SK-N-SH (cell line): ENCODE measurements around the gene MRPS7. TPM values are rescaled to one million over a fixed set of nuclear protein-coding genes. Genes with fewer than 3 reads are reported as not detected.

Source experiments
- CTCF ChIA-PET: fragments of 300-600, 350-600 bp; formaldehyde crosslinking; extraction: SDS; loops from one replicate; lab custom pipeline; 2021; lab: Yijun Ruan, JAX
- POLR2A ChIA-PET: fragments of 350-600 bp; sonication (Branson Sonifier 250); formaldehyde crosslinking; extraction: SDS; loops from one replicate; lab custom pipeline; 2020; ENCODE audit warnings: antibody characterized with exemption, inconsistent platforms; lab: Yijun Ruan, JAX
- DNase-seq: peaks from one replicate; pipeline ENCODE4 v3.0.0; 2012
- H2AFZ ChIP-seq: fragments of 200-600 bp; sonication (generic); 2 replicates; pipeline ENCODE4 v1.8.1; 2016; ENCODE audit warnings: antibody characterized with exemption, mild to moderate bottlenecking, low read depth
- H3F3A ChIP-seq: fragments of 200-600 bp; sonication (generic); replicated peaks from 2 replicates; pipeline ENCODE3; 2016; ENCODE audit warnings: antibody characterized with exemption, mild to moderate bottlenecking; ENCODE audit not compliant: insufficient read depth
- H3K27ac ChIP-seq, 2 experiments: fragments of 200-500 bp in 1 of 2; fragments of 200-600 bp in 1 of 2; sonication (Bioruptor generic) in 1 of 2; sonication (generic), shearing (Covaris generic) in 1 of 2; 2 replicates each; pipeline versions ENCODE4 v1.5.1 to v1.6.1; 2014 to 2016; ENCODE audit warnings: low read depth in 2 of 2, inconsistent platforms in 1 of 2, low read length in 1 of 2, mild to moderate bottlenecking in 1 of 2, mixed read lengths in 1 of 2
- H3K27me3 ChIP-seq: fragments of 200-600 bp; sonication (generic), shearing (Covaris generic); 2 replicates; pipeline ENCODE4 v1.6.1; 2016; ENCODE audit warnings: mixed run types; ENCODE audit not compliant: insufficient read depth
- H3K36me3 ChIP-seq, 2 experiments: fragments of 200-500 bp in 1 of 2; fragments of 200-600 bp in 1 of 2; sonication (Bioruptor generic) in 1 of 2; sonication (generic) in 1 of 2; replicated peaks in 1 of 2; 2 replicates each; pipeline versions ENCODE3 to v1.5.1; 2014 to 2016; ENCODE audit warnings: low read length in 1 of 2, mild to moderate bottlenecking in 1 of 2; ENCODE audit not compliant: insufficient read depth in 2 of 2, control insufficient read depth in 1 of 2
- H3K4me1 ChIP-seq, 2 experiments: fragments of 200-500 bp in 1 of 2; fragments of 200-600 bp in 1 of 2; sonication (Bioruptor generic) in 1 of 2; sonication (generic), shearing (Covaris generic) in 1 of 2; 2 replicates each; pipeline versions ENCODE4 v1.5.1 to v1.6.1; 2014 to 2016; ENCODE audit warnings: low read depth in 1 of 2, low read length in 1 of 2, mixed run types in 1 of 2; ENCODE audit not compliant: insufficient read depth in 2 of 2, control insufficient read depth in 1 of 2
- H3K4me2 ChIP-seq: fragments of 200-600 bp; sonication (generic), shearing (Covaris generic); 2 replicates; pipeline ENCODE4 v1.6.1; 2017; ENCODE audit warnings: mixed run types
- H3K4me3 ChIP-seq, 2 experiments: fragments of 200-500 bp in 1 of 2; fragments of 200-600 bp in 1 of 2; sonication (Bioruptor generic) in 1 of 2; sonication (generic), shearing (Covaris generic) in 1 of 2; 2 replicates each; pipeline versions ENCODE4 v1.5.1 to v1.8.1; 2014 to 2016; ENCODE audit warnings: low read depth in 2 of 2, inconsistent platforms in 1 of 2, low read length in 1 of 2, mild to moderate bottlenecking in 1 of 2, mixed read lengths in 1 of 2, moderate library complexity in 1 of 2
- H3K79me2 ChIP-seq: fragments of 200-600 bp; sonication (generic); 2 replicates; pipeline ENCODE4 v1.8.1; 2017; ENCODE audit warnings: mild to moderate bottlenecking; ENCODE audit not compliant: insufficient read depth
- H3K9ac ChIP-seq: fragments of 200-600 bp; sonication (generic); 2 replicates; pipeline ENCODE4 v1.6.1; 2017; ENCODE audit warnings: mixed run types
- H3K9me2 ChIP-seq: fragments of 200-600 bp; sonication (generic); 2 replicates; pipeline ENCODE4 v1.6.1; 2017; ENCODE audit warnings: mixed run types
- H3K9me3 ChIP-seq: fragments of 200-600 bp; sonication (generic); 2 replicates; pipeline ENCODE4 v1.6.1; 2017; ENCODE audit warnings: mixed run types, mild to moderate bottlenecking, moderate library complexity
- H4K20me1 ChIP-seq: fragments of 200-600 bp; sonication (generic); 2 replicates; pipeline ENCODE4 v1.6.1; 2017; ENCODE audit warnings: mild to moderate bottlenecking, mixed run types; ENCODE audit not compliant: insufficient read depth
- CHD2 ChIP-seq: fragments of 150-350 bp; IDR thresholded peaks from 2 replicates; pipeline ENCODE4 v1.6.1; 2018; ENCODE audit warnings: low read length; ENCODE audit not compliant: partially characterized antibody
- EP300 ChIP-seq, 2 experiments: IDR thresholded peaks; 2 replicates each; pipeline versions ENCODE4 v1.4.0 to v1.6.1; 2012; ENCODE audit warnings: borderline replicate concordance in 1 of 2, low read depth in 1 of 2, low read length in 1 of 2
- FOSL2 ChIP-seq: IDR thresholded peaks from 2 replicates; pipeline ENCODE4 v1.4.0; 2012; ENCODE audit warnings: low read depth, mild to moderate bottlenecking, moderate library complexity, borderline replicate concordance
- FOXM1 ChIP-seq: IDR thresholded peaks from 2 replicates; pipeline ENCODE4 v1.4.0; 2012; ENCODE audit warnings: low read depth, mild to moderate bottlenecking
- GABPA ChIP-seq: IDR thresholded peaks from 2 replicates; pipeline ENCODE4 v1.4.0; 2012; ENCODE audit warnings: low read depth, mild to moderate bottlenecking
- JUND ChIP-seq: IDR thresholded peaks from 2 replicates; pipeline ENCODE4 v1.4.0; 2012
- MAX ChIP-seq: IDR thresholded peaks from 2 replicates; pipeline ENCODE4 v1.4.0; 2012; ENCODE audit warnings: low read depth
- MEF2A ChIP-seq: IDR thresholded peaks from 2 replicates; pipeline ENCODE4 v1.4.0; 2012; ENCODE audit warnings: low read depth, borderline replicate concordance
- MXI1 ChIP-seq: IDR thresholded peaks from 2 replicates; pipeline ENCODE4 v1.6.1; 2012; ENCODE audit warnings: mild to moderate bottlenecking, low read depth, low read length, improper control_type of control experiment
- NRF1 ChIP-seq: IDR thresholded peaks from 2 replicates; pipeline ENCODE4 v1.6.1; 2012; ENCODE audit warnings: low read depth, mild to moderate bottlenecking, low read length
- POLR2AphosphoS5 ChIP-seq: IDR thresholded peaks from 2 replicates; pipeline ENCODE4 v1.6.1; 2012; ENCODE audit warnings: low read depth, low read length
- RAD21 ChIP-seq: IDR thresholded peaks from 2 replicates; pipeline ENCODE4 v1.6.1; 2012; ENCODE audit warnings: mild to moderate bottlenecking, low read length
- SIN3A ChIP-seq: IDR thresholded peaks from 2 replicates; pipeline ENCODE4 v1.6.1; 2012; ENCODE audit warnings: low read depth, mild to moderate bottlenecking, low read length, moderate library complexity, borderline replicate concordance
- SMC3 ChIP-seq: IDR thresholded peaks from 2 replicates; pipeline ENCODE4 v1.6.1; 2012; ENCODE audit warnings: low read depth, low read length, improper control_type of control experiment
- TAF1 ChIP-seq: IDR thresholded peaks from 2 replicates; pipeline ENCODE4 v1.6.1; 2012; ENCODE audit warnings: low read depth, mild to moderate bottlenecking, low read length, moderate library complexity, borderline replicate concordance
- TEAD4 ChIP-seq: IDR thresholded peaks from 2 replicates; pipeline ENCODE4 v1.4.0; 2012; ENCODE audit warnings: mild to moderate bottlenecking, borderline replicate concordance; ENCODE audit not compliant: insufficient read depth
- YY1 ChIP-seq: IDR thresholded peaks from 2 replicates; pipeline ENCODE4 v1.4.0; 2012; ENCODE audit warnings: low read depth, mild to moderate bottlenecking
- WGBS: methylation state at CpG from one replicate; pipeline ENCODE4 v1.1.6; 2017; ENCODE audit warnings: low lambda C conversion rate; 5-methylcytosine and 5-hydroxymethylcytosine counted together
- polyA plus RNA-seq, 3 experiments: library from polyadenylated mRNA; depleted of rRNA; stranded (reverse); fragments of >200 nt; gene quantifications; 2 replicates each; pipeline ENCODE4 v1.2.3, GENCODE V29; 2012
- TF ChIP-seq, protein P1 (sequence below): fragments of 200-600 bp; sonication (generic); IDR thresholded peaks from 2 replicates; pipeline ENCODE4 v1.6.1; 2017; ENCODE audit warnings: antibody characterized with exemption, mild to moderate bottlenecking, moderate library complexity
- TF ChIP-seq, protein P2 (sequence below): IDR thresholded peaks from 2 replicates; pipeline ENCODE4 v1.6.1; 2012; ENCODE audit warnings: mild to moderate bottlenecking, low read depth, low read length, moderate library complexity
- TF ChIP-seq, protein P3 (sequence below): fragments of 150-350 bp; IDR thresholded peaks from 2 replicates; pipeline ENCODE4 v1.6.1; 2016; ENCODE audit warnings: mild to moderate bottlenecking, low read depth, low read length

The MRPS7 gene
- polyA plus RNA-seq, 1 of the 3 experiments (the other 2 are of a cell fraction), result 82.8 TPM

GRCh38 chr17:75269844-75270217 lies 8.2 kb downstream of the MRPS7 start (continued):
- TF ChIP-seq FOSL2 (no peak), MEF2A (no peak), EP300 (IDR thresholded peaks at IDR 0.05; ENCODE audit: borderline replicate concordance in 1 of 2, low read depth in 1 of 2, low read length in 1 of 2) (no peak), JUND (no peak), TEAD4 (no peak), MXI1 (no peak), TAF1 (no peak), YY1 (no peak), SMC3 (no peak)

GRCh38 chr17:75270218-75270965 lies 8.7 kb downstream of the MRPS7 start:
- Histone ChIP-seq H3K4me1 (peaks cover 24 to 44% of the 10 kb centered on the region in 2 experiments; a peak in 3 of 4 replicates), H3K9ac (peak overlapping the region; percentile 85), H3K4me3 (peak overlapping the region; percentile 74 to 82), H3K9me2 (no peaks in the 10 kb centered on the region), H3K79me2 (peaks cover 9% of the 10 kb centered on the region), H3K4me2 (peak overlapping the region; percentile 95), H3K27me3 (no peaks in the 10 kb centered on the region), H2AFZ (peak overlapping the region; percentile 100), H3K36me3 (peaks cover 12 to 18% of the 10 kb centered on the region in 2 experiments), H3F3A (peaks cover 6% of the 10 kb centered on the region), H3K27ac (peak overlapping the region; percentile 74 to 97), H4K20me1 (no peaks in the 10 kb centered on the region), H3K9me3 (no peaks in the 10 kb centered on the region)
- CTCF ChIA-PET, result interaction anchor here (0.5 to 6.8 kb wide), 67 partner anchors 10 to 558 kb away, joined by 3 to 102 read pairs (median 4); partner anchors contain the start of genes ATP5PD, GGA3, GRB2 and KCTD2
- 4% methylated on average over 37 of the region's 47 CpGs for WGBS
- peak; percentile 47; the same call in 1 of the 2 replicates for TF ChIP-seq MAX
- TF ChIP-seq FOXM1, result no peak
- 0 out of 2 replicates have a peak, but pooled peaks have one; percentile 67 for TF ChIP-seq SIN3A
- peak; percentile 32 for TF ChIP-seq CHD2
- TF ChIP-seq, protein P1, sequence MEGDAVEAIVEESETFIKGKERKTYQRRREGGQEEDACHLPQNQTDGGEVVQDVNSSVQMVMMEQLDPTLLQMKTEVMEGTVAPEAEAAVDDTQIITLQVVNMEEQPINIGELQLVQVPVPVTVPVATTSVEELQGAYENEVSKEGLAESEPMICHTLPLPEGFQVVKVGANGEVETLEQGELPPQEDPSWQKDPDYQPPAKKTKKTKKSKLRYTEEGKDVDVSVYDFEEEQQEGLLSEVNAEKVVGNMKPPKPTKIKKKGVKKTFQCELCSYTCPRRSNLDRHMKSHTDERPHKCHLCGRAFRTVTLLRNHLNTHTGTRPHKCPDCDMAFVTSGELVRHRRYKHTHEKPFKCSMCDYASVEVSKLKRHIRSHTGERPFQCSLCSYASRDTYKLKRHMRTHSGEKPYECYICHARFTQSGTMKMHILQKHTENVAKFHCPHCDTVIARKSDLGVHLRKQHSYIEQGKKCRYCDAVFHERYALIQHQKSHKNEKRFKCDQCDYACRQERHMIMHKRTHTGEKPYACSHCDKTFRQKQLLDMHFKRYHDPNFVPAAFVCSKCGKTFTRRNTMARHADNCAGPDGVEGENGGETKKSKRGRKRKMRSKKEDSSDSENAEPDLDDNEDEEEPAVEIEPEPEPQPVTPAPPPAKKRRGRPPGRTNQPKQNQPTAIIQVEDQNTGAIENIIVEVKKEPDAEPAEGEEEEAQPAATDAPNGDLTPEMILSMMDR, result peak; percentile 59
- no peak; the same call in 1 of the 2 replicates for TF ChIP-seq POLR2AphosphoS5
- TF ChIP-seq GABPA, result no peak; the same call in 1 of the 2 replicates
- TF ChIP-seq NRF1, result peak; percentile 53
- 0 out of 2 replicates have a peak, but pooled peaks have one; percentile 10 for TF ChIP-seq YY1
- TF ChIP-seq, protein P2, sequence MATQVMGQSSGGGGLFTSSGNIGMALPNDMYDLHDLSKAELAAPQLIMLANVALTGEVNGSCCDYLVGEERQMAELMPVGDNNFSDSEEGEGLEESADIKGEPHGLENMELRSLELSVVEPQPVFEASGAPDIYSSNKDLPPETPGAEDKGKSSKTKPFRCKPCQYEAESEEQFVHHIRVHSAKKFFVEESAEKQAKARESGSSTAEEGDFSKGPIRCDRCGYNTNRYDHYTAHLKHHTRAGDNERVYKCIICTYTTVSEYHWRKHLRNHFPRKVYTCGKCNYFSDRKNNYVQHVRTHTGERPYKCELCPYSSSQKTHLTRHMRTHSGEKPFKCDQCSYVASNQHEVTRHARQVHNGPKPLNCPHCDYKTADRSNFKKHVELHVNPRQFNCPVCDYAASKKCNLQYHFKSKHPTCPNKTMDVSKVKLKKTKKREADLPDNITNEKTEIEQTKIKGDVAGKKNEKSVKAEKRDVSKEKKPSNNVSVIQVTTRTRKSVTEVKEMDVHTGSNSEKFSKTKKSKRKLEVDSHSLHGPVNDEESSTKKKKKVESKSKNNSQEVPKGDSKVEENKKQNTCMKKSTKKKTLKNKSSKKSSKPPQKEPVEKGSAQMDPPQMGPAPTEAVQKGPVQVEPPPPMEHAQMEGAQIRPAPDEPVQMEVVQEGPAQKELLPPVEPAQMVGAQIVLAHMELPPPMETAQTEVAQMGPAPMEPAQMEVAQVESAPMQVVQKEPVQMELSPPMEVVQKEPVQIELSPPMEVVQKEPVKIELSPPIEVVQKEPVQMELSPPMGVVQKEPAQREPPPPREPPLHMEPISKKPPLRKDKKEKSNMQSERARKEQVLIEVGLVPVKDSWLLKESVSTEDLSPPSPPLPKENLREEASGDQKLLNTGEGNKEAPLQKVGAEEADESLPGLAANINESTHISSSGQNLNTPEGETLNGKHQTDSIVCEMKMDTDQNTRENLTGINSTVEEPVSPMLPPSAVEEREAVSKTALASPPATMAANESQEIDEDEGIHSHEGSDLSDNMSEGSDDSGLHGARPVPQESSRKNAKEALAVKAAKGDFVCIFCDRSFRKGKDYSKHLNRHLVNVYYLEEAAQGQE, result 0 out of 2 replicates have a peak, but pooled peaks have one; percentile 45
- TF ChIP-seq SMC3, result peak; percentile 58
- peak; percentile 71 for TF ChIP-seq RAD21
- TF ChIP-seq, protein P3, sequence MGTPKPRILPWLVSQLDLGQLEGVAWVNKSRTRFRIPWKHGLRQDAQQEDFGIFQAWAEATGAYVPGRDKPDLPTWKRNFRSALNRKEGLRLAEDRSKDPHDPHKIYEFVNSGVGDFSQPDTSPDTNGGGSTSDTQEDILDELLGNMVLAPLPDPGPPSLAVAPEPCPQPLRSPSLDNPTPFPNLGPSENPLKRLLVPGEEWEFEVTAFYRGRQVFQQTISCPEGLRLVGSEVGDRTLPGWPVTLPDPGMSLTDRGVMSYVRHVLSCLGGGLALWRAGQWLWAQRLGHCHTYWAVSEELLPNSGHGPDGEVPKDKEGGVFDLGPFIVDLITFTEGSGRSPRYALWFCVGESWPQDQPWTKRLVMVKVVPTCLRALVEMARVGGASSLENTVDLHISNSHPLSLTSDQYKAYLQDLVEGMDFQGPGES, result no peak
- peak; percentile 51; the same call in 1 of the 2 replicates for TF ChIP-seq MXI1
- POLR2A ChIA-PET, result interaction anchor here (0.7 to 5.3 kb wide), 16 partner anchors 9 to 397 kb away, joined by 3 to 67 read pairs (median 4); partner anchors contain the start of genes GGA3, GRB2, MRPL58 and MRPS7
- DNase-seq, result peak; percentile 92
